ENCODE data around the gene C3AR1.
"Not testable (repeated sequence)": the region's sequence is repeated elsewhere in the genome, so short reads cannot be mapped to it uniquely, and the experiment has no call there.

The C3AR1 gene

GRCh38 chr12:8057839-8058238 is 8.3 kb downstream of the C3AR1 start:
- no peak for DNase-seq (ENCODE audit: low spot score)

- DNase-seq (ENCODE audit: low spot score), result no peak
Observed at GRCh38 chr12:8057306-8057705, 8.9 kb downstream of the C3AR1 start.

- DNase-seq (ENCODE audit: low spot score), result no peak
Observed at GRCh38 chr12:8054816-8055215, 11.3 kb downstream of the C3AR1 start.

- DNase-seq (ENCODE audit: low spot score), result no peak
Observed at GRCh38 chr12:8052679-8053078, 13.5 kb downstream of the C3AR1 start.

- DNase-seq (ENCODE audit: low spot score), result no peak
Observed at GRCh38 chr12:8050600-8051250, 15.4 kb downstream of the C3AR1 start.

- DNase-seq (ENCODE audit: low spot score), result no peak
Observed at GRCh38 chr12:8048906-8049305, 17.3 kb downstream of the C3AR1 start.

GRCh38 chr12:8047842-8048241 is 18.3 kb downstream of the C3AR1 start:
- no peak for DNase-seq (ENCODE audit: low spot score)

- peak; percentile 80 for DNase-seq (ENCODE audit: low spot score)
Observed at GRCh38 chr12:8045952-8046944, 19.9 kb downstream of the C3AR1 start.

GRCh38 chr12:8040791-8041190 is 25.4 kb downstream of the C3AR1 start:
- DNase-seq (ENCODE audit: low spot score), result no peak

GRCh38 chr12:8038659-8039114 is 27.5 kb downstream of the C3AR1 start:
- peak; percentile 63 for DNase-seq (ENCODE audit: low spot score)

GRCh38 chr12:8037947-8038346 is 28.2 kb downstream of the C3AR1 start:
- no peak for DNase-seq (ENCODE audit: low spot score)

GRCh38 chr12:8037046-8037663 is 29.0 kb downstream of the C3AR1 start:
- DNase-seq (ENCODE audit: low spot score), result no peak

GRCh38 chr12:8036346-8036745 is 29.8 kb downstream of the C3AR1 start:
- no peak for DNase-seq (ENCODE audit: low spot score)

GRCh38 chr12:8035440-8036010 is 30.6 kb downstream of the C3AR1 start:
- DNase-seq (ENCODE audit: low spot score), result no peak

- no peak for DNase-seq (ENCODE audit: low spot score)
Observed at GRCh38 chr12:8034802-8035201, 31.4 kb downstream of the C3AR1 start.

- DNase-seq (ENCODE audit: low spot score), result peak; percentile 40
Observed at GRCh38 chr12:8033153-8034044, 32.8 kb downstream of the C3AR1 start.

GRCh38 chr12:8032242-8033152 is 33.7 kb downstream of the C3AR1 start, which contains the start of gene FOXJ2:
FOXJ2 (plus strand) TSS chr12:8032716; CDS start chr12:8039833, 7,117 bp downstream.
- DNase-seq (ENCODE audit: low spot score), result peak; percentile 57

GRCh38 chr12:8031872-8032241 is 34.3 kb downstream of the C3AR1 start:
- DNase-seq (ENCODE audit: low spot score), result no peak

- not testable (repeated sequence) for DNase-seq (ENCODE audit: low spot score)
Observed at GRCh38 chr12:8031017-8031416, 35.1 kb downstream of the C3AR1 start.

- no peak for DNase-seq (ENCODE audit: low spot score)
Observed at GRCh38 chr12:8030189-8030588, 36.0 kb downstream of the C3AR1 start.
